Panc1 (cell line): ENCODE data around the gene CCDC110. TPM values are rescaled to one million over a fixed set of nuclear protein-coding genes. Genes with fewer than 3 reads are reported as not detected.

Experiments used
- ATAC-seq: fragments of 200-7000 bp; cut with Tn5 transposase; 2 replicates; pipeline ENCODE4 v1.9.1; 2020; ENCODE audit warnings: mild to moderate bottlenecking, moderate library complexity
- BruUV-seq: library from RNA; stranded (reverse); fragments of 400-500 nt; replicated peaks from 2 replicates; lab custom pipeline; 2021; lab: Mats Ljungman, UMichigan
- CTCF ChIA-PET: fragments of 300-600 bp; sonication (Branson Sonifier 250); formaldehyde crosslinking; loops from one replicate; lab custom pipeline; 2022; ENCODE audit warnings: antibody characterized with exemption; lab: Charles Lee
- POLR2A ChIA-PET: fragments of 300-600 bp; sonication (Branson Sonifier 250); formaldehyde crosslinking; loops from one replicate; lab custom pipeline; 2022; ENCODE audit warnings: antibody characterized with exemption; lab: Charles Lee
- DNase-seq: peaks from one replicate; pipeline ENCODE4 v3.0.0-alpha.2; 2010; ENCODE audit warnings: low read depth, low spot score
- H3K27ac ChIP-seq: 2 replicates; pipeline ENCODE4 v1.5.1; 2011; ENCODE audit warnings: mild to moderate bottlenecking, low read length, inconsistent platforms
- H3K27me3 ChIP-seq: fragments of 200-500 bp; sonication (Bioruptor generic); 2 replicates; pipeline ENCODE4 v1.6.0; 2014; ENCODE audit warnings: low read length, inconsistent platforms; ENCODE audit not compliant: control insufficient read depth, insufficient read depth
- H3K36me3 ChIP-seq: fragments of 200-500 bp; sonication (Bioruptor generic); 2 replicates; pipeline ENCODE4 v1.5.1; 2014; ENCODE audit warnings: inconsistent platforms, mild to moderate bottlenecking, low read length, moderate library complexity; ENCODE audit not compliant: control insufficient read depth, insufficient read depth
- H3K4me1 ChIP-seq: 2 replicates; pipeline ENCODE4 v1.5.1; 2011; ENCODE audit warnings: inconsistent platforms, mild to moderate bottlenecking, low read length, moderate library complexity; ENCODE audit not compliant: control insufficient read depth, insufficient read depth
- H3K4me3 ChIP-seq, 2 experiments: 2 replicates each; pipeline ENCODE4 v1.5.1; 2011 to 2012; ENCODE audit warnings: low read depth in 2 of 2, low read length in 2 of 2, mild to moderate bottlenecking in 2 of 2, inconsistent platforms in 1 of 2, moderate library complexity in 1 of 2
- H3K9me3 ChIP-seq: fragments of 200-500 bp; sonication (Bioruptor generic); 2 replicates; pipeline ENCODE4 v1.5.1; 2014; ENCODE audit warnings: low read depth, mild to moderate bottlenecking, inconsistent platforms, low read length, moderate library complexity; ENCODE audit not compliant: control insufficient read depth, insufficient read depth
- POLR2AphosphoS5 ChIP-seq: IDR thresholded peaks from 2 replicates; pipeline ENCODE4 v1.6.1; 2012; ENCODE audit warnings: mild to moderate bottlenecking, low read depth, low read length, moderate library complexity
- SIN3A ChIP-seq: IDR thresholded peaks from 2 replicates; pipeline ENCODE4 v1.6.1; 2012; ENCODE audit warnings: low read depth, mild to moderate bottlenecking, low read length, moderate library complexity, borderline replicate concordance; ENCODE audit not compliant: insufficient read depth
- TCF7L2 ChIP-seq: IDR thresholded peaks from 2 replicates; pipeline ENCODE4 v1.6.1; 2011; ENCODE audit warnings: mild to moderate bottlenecking, low read depth, low read length, inconsistent platforms
- in situ Hi-C: cut with HindIII; loops from 2 replicates; pipeline ENCODE4 v1.10.0; 2016; ENCODE audit warnings: low sequenced_read_pairs, low pct_unique_long_range_greater_than_20kb
- intact Hi-C: fragments of 100-400 bp; cut with micrococcal nuclease; formaldehyde crosslinking; loops from one replicate; pipeline ENCODE4 v1.10.0; 2022; ENCODE audit not compliant: unreplicated experiment
- total RNA-seq: library from RNA; stranded (reverse); gene quantifications from one replicate; pipeline ENCODE4 v1.2.1, GENCODE V29; 2021; ENCODE audit not compliant: unreplicated experiment
- TF ChIP-seq, protein P1 (sequence below): fragments of 450-650 bp; IDR thresholded peaks from 2 replicates; pipeline ENCODE4 v1.5.1; 2017; ENCODE audit warnings: mild to moderate bottlenecking
- TF ChIP-seq, protein P2 (sequence below), 2 experiments: IDR thresholded peaks; 2 replicates each; pipeline ENCODE4 v1.6.1; 2011 to 2012; ENCODE audit warnings: low read depth in 2 of 2, control low read depth in 1 of 2, low read length in 1 of 2, mild to moderate bottlenecking in 1 of 2, moderate library complexity in 1 of 2; ENCODE audit not compliant: insufficient read depth in 1 of 2

Gene CCDC110
- total RNA-seq, 1 experiment from 2014 or later: 0.05 TPM

DNA sequence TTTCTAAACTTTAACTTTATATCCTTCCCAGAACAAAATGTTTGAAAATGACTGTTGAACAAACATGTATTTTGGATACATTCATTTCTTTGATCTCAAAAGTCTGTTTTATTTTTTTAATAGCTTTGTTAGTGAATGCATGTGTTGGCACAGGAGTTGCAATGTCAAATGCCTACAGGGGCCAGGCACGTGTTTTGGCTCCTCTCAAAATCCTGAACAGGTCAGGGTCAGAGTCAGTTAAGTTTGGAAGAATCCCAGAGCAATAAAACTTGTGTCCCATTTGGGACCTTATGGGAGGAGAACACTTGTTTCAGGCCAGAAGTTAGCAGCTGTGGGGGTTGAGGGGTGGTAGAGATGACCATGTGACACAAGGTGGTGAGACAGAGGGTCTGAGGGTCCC is 29.0 kb upstream of the CCDC110 start:
- Histone ChIP-seq H3K4me3 (no peak overlapping the region), H3K27me3 (no peaks in the 10 kb centered on the region), H3K4me1 (no peaks in the 10 kb centered on the region), H3K27ac (no peak overlapping the region), H3K9me3 (no peaks in the 10 kb centered on the region), H3K36me3 (no peaks in the 10 kb centered on the region)
- no TSS peak for BruUV-seq
- no peak for ATAC-seq
- CTCF ChIA-PET: no interaction called here
- TF ChIP-seq, protein P1, sequence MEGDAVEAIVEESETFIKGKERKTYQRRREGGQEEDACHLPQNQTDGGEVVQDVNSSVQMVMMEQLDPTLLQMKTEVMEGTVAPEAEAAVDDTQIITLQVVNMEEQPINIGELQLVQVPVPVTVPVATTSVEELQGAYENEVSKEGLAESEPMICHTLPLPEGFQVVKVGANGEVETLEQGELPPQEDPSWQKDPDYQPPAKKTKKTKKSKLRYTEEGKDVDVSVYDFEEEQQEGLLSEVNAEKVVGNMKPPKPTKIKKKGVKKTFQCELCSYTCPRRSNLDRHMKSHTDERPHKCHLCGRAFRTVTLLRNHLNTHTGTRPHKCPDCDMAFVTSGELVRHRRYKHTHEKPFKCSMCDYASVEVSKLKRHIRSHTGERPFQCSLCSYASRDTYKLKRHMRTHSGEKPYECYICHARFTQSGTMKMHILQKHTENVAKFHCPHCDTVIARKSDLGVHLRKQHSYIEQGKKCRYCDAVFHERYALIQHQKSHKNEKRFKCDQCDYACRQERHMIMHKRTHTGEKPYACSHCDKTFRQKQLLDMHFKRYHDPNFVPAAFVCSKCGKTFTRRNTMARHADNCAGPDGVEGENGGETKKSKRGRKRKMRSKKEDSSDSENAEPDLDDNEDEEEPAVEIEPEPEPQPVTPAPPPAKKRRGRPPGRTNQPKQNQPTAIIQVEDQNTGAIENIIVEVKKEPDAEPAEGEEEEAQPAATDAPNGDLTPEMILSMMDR: no peak
- TF ChIP-seq, protein P2, sequence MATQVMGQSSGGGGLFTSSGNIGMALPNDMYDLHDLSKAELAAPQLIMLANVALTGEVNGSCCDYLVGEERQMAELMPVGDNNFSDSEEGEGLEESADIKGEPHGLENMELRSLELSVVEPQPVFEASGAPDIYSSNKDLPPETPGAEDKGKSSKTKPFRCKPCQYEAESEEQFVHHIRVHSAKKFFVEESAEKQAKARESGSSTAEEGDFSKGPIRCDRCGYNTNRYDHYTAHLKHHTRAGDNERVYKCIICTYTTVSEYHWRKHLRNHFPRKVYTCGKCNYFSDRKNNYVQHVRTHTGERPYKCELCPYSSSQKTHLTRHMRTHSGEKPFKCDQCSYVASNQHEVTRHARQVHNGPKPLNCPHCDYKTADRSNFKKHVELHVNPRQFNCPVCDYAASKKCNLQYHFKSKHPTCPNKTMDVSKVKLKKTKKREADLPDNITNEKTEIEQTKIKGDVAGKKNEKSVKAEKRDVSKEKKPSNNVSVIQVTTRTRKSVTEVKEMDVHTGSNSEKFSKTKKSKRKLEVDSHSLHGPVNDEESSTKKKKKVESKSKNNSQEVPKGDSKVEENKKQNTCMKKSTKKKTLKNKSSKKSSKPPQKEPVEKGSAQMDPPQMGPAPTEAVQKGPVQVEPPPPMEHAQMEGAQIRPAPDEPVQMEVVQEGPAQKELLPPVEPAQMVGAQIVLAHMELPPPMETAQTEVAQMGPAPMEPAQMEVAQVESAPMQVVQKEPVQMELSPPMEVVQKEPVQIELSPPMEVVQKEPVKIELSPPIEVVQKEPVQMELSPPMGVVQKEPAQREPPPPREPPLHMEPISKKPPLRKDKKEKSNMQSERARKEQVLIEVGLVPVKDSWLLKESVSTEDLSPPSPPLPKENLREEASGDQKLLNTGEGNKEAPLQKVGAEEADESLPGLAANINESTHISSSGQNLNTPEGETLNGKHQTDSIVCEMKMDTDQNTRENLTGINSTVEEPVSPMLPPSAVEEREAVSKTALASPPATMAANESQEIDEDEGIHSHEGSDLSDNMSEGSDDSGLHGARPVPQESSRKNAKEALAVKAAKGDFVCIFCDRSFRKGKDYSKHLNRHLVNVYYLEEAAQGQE (IDR thresholded peaks at IDR 0.05; ENCODE audit: insufficient read depth in 1 of 2, low read depth in 2 of 2, low read length in 1 of 2): no peak
- TF ChIP-seq SIN3A: no peak
- TF ChIP-seq POLR2AphosphoS5: no peak
- no peak for TF ChIP-seq TCF7L2
- in situ Hi-C loops (no loop called here), intact Hi-C loops (no loop called here)
- POLR2A ChIA-PET: no interaction called here
- no peak for DNase-seq

DNA sequence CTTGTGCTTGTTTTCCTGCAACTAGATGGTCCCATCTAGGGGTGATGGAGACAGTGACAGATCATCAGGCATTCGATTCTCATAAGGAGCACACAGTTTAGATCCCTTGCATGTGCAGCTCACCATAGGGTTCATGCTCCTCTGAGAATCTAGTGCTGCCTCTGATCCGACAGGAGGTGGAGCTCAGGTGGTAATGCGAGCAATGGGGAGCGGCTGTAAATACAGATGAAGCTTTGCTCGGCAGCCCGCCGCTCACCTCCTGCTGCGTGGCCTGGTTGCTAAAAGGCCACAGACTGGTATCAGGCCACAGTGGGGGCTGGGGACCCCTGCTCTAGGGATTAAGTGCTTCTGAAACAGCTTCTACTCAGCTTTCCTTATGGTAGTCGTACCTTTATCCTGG is 28.5 kb upstream of the CCDC110 start:
- intact Hi-C loops: no loop called here
- in situ Hi-C loops: no loop called here
- BruUV-seq: no TSS peak
- Histone ChIP-seq H3K4me1 (no peaks in the 10 kb centered on the region), H3K9me3 (no peaks in the 10 kb centered on the region), H3K36me3 (no peaks in the 10 kb centered on the region), H3K4me3 (no peak overlapping the region), H3K27me3 (no peaks in the 10 kb centered on the region), H3K27ac (no peak overlapping the region)
- DNase-seq (no peak), ATAC-seq (no peak)
- TF ChIP-seq, protein P2 (IDR thresholded peaks at IDR 0.05; ENCODE audit: insufficient read depth in 1 of 2, low read depth in 2 of 2, low read length in 1 of 2): no peak
- no peak for TF ChIP-seq SIN3A
- TF ChIP-seq, protein P1: no peak
- POLR2A ChIA-PET: no interaction called here
- CTCF ChIA-PET: no interaction called here
